Esophagus muscularis mucosa (tissue), 4 donors: ENCODE data around the gene CREB3L2.

ENCODE experiments used
- CTCF ChIP-seq, 3 experiments: fragments of 200-600 bp in 2 of 3; fragments of 450-650 bp in 1 of 3; sonication (generic) in 2 of 3; IDR thresholded peaks; one replicate each; pipeline ENCODE4 v1.5.1; 2017 to 2019; ENCODE audit warnings: antibody characterized with exemption in 3 of 3, mild to moderate bottlenecking in 2 of 3, moderate library complexity in 1 of 3
- EP300 ChIP-seq: sonication (generic); formaldehyde crosslinking; IDR thresholded peaks from one replicate; pipeline ENCODE4 v1.6.1; 2017; ENCODE audit warnings: antibody characterized with exemption
- POLR2A ChIP-seq: fragments of 450-650 bp; IDR thresholded peaks from one replicate; pipeline ENCODE4 v1.6.1; 2017; ENCODE audit warnings: antibody characterized with exemption, moderate library complexity, mild to moderate bottlenecking, low read depth

- TF ChIP-seq CTCF (IDR thresholded peaks at IDR 0.05), result no peak
- no peak for TF ChIP-seq POLR2A
- no peak for TF ChIP-seq EP300
These were observed 81.9 kb downstream of the CREB3L2 start for GRCh38 chr7:137919987-137920386.
